Astrocyte of the spinal cord (primary cell): ENCODE data around the gene SHB.
"Not testable (repeated sequence)": the region's sequence is repeated elsewhere in the genome, so short reads cannot be mapped to it uniquely, and the experiment has no call there.

Experiments
- DNase-seq: peaks from one replicate; pipeline ENCODE4 v3.0.0; 2011; ENCODE audit warnings: low read depth, low spot score
- H3K4me3 ChIP-seq: 2 replicates; pipeline ENCODE4 v1.5.1; 2011; ENCODE audit warnings: low read depth, mild to moderate bottlenecking, low read length, moderate library complexity
- CTCF ChIP-seq: IDR thresholded peaks from 2 replicates; pipeline ENCODE4 v1.5.1; 2012; ENCODE audit warnings: low read depth, mild to moderate bottlenecking, low read length, inconsistent platforms
- in situ Hi-C: cut with HindIII; loops from 2 replicates; pipeline ENCODE4 v1.10.0; 2017; ENCODE audit warnings: low sequenced_read_pairs

SHB gene

GRCh38 chr9:37892063-37892462, 177.0 kb downstream of the SHB start:
- TF ChIP-seq CTCF = no peak
- no peak for DNase-seq
- in situ Hi-C loops = no loop called here
- H3K4me3 ChIP-seq = no peak overlapping the region

GRCh38 chr9:37891042-37891441, 178.0 kb downstream of the SHB start:
- DNase-seq, H3K4me3 ChIP-seq, in situ Hi-C loops: not testable (repeated sequence)

GRCh38 chr9:37889536-37889935, 179.5 kb downstream of the SHB start:
- DNase-seq = no peak
- TF ChIP-seq CTCF = no peak
- no peak overlapping the region for H3K4me3 ChIP-seq
- in situ Hi-C loops = no loop called here

GRCh38 chr9:37887977-37888583, 180.9 kb downstream of the SHB start:
- DNase-seq, H3K4me3 ChIP-seq, in situ Hi-C loops: not testable (repeated sequence)

- in situ Hi-C loops = no loop called here
- no peak overlapping the region for H3K4me3 ChIP-seq
- TF ChIP-seq CTCF = no peak
- DNase-seq = no peak
Observed at GRCh38 chr9:37880916-37881479, 188.0 kb downstream of the SHB start.

GRCh38 chr9:37876376-37876775, 192.7 kb downstream of the SHB start:
- in situ Hi-C loops = no loop called here
- TF ChIP-seq CTCF = no peak
- no peak overlapping the region for H3K4me3 ChIP-seq
- no peak for DNase-seq

GRCh38 chr9:37873955-37874354, 195.1 kb downstream of the SHB start:
- TF ChIP-seq CTCF = no peak
- in situ Hi-C loops = no loop called here
- H3K4me3 ChIP-seq = no peak overlapping the region
- DNase-seq = no peak

GRCh38 chr9:37870799-37871176, 198.2 kb downstream of the SHB start:
- no peak for DNase-seq
- in situ Hi-C loops = no loop called here
- TF ChIP-seq CTCF = no peak
- H3K4me3 ChIP-seq = no peak overlapping the region
